VCaP (cell line): Measurements from ENCODE around the gene SOAT2.

Experiments
- H3K27ac ChIP-seq: fragments of 450-650 bp; 2 replicates; pipeline ENCODE4 v1.5.1; 2017
- CTCF ChIP-seq: fragments of 450-650 bp; conservative IDR thresholded peaks from 2 replicates; pipeline ENCODE4 v1.5.1; 2017; ENCODE audit warnings: mild to moderate bottlenecking, moderate library complexity

SOAT2 gene

GRCh38 chr12:53113136-53113705, 9.9 kb downstream of the SOAT2 start:
- TF ChIP-seq CTCF = no peak
- no peak overlapping the region for H3K27ac ChIP-seq

GRCh38 chr12:53113951-53114350, 10.7 kb downstream of the SOAT2 start:
- TF ChIP-seq CTCF = no peak
- no peak overlapping the region for H3K27ac ChIP-seq

GRCh38 chr12:53115112-53115890, 12.0 kb downstream of the SOAT2 start:
- H3K27ac ChIP-seq = no peak overlapping the region
- no peak for TF ChIP-seq CTCF

GRCh38 chr12:53115891-53116648, 12.8 kb downstream of the SOAT2 start:
- no peak overlapping the region for H3K27ac ChIP-seq
- no peak for TF ChIP-seq CTCF

GRCh38 chr12:53118751-53119300, 15.5 kb downstream of the SOAT2 start:
- TF ChIP-seq CTCF = no peak
- no peak overlapping the region for H3K27ac ChIP-seq

DNA sequence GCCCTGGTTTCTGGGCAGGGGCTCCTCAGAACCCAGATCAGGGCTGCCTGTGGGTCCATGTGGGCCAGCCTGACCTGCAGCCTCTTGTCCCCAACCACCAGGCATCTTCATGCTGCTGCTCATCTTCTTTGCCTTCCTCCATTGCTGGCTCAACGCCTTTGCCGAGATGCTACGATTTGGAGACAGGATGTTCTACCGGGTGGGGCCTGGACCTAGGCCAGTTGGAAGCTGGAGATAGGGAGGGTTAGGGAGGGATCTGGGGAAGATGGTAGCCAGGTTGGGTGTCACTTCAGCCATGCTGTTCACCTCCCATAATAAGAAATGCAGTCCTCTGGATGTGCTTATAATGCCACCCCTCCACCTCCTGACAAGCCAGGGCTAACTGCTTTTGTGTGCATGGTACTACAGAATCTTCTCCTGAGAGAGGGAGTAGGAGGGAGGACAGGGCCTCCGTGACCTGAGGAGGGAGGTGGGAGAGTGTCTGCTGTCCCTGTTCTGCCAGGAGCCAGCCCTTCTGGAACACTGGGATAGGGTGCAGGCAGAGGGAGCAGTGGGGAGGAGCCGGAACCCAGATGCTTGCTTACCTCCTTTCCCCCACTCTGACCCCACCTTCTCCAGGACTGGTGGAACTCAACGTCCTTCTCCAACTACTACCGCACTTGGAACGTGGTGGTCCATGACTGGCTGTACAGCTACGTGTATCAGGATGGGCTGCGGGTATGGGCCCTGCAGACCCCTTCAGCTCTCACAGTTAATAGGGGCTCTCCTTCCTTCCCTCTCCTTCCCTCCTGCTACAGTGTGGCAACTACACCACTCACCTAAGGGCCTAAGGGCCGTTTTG, 17.6 kb downstream of the SOAT2 start:
- H3K27ac ChIP-seq = no peak overlapping the region
- no peak for TF ChIP-seq CTCF
